ENCODE results near the gene VWF.

DNA sequence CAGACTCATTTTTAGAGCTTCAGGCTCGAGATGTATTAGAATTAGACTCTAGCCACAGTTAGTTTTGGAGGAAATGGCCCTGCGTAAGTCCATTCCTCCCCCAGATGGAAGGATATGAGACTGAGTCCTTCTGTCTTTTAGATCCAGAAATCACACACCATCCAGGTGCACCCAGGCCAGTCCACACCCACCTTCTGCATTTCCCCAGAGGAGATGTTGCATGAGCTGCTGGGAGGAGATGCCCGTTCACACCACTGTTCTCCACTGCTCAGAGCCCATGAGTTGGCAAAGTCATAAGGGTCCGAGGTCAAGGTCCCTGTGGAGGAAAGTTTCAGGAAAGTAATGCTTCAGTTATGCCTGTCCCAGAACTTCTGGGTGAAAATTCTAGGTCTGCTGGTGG lies 29.2 kb downstream of the VWF start:
- TF ChIP-seq, protein P1, sequence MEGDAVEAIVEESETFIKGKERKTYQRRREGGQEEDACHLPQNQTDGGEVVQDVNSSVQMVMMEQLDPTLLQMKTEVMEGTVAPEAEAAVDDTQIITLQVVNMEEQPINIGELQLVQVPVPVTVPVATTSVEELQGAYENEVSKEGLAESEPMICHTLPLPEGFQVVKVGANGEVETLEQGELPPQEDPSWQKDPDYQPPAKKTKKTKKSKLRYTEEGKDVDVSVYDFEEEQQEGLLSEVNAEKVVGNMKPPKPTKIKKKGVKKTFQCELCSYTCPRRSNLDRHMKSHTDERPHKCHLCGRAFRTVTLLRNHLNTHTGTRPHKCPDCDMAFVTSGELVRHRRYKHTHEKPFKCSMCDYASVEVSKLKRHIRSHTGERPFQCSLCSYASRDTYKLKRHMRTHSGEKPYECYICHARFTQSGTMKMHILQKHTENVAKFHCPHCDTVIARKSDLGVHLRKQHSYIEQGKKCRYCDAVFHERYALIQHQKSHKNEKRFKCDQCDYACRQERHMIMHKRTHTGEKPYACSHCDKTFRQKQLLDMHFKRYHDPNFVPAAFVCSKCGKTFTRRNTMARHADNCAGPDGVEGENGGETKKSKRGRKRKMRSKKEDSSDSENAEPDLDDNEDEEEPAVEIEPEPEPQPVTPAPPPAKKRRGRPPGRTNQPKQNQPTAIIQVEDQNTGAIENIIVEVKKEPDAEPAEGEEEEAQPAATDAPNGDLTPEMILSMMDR (optimal IDR thresholded peaks at IDR 0.05 in 1 of 3, IDR thresholded peaks at IDR 0.05 in 1 of 3, conservative IDR thresholded peaks at IDR 0.05 in 1 of 3; ENCODE audit: extremely low read depth in 1 of 3, insufficient read depth in 2 of 3, low read length in 3 of 3) = no peak
- no peak for TF ChIP-seq EZH2 (IDR thresholded peaks at IDR 0.05; ENCODE audit: low read length)
